IPS DF 19.7 (cell line): ENCODE results near the gene HTR6.

Experiments
- DNase-seq: peaks from one replicate; pipeline ENCODE4 v3.0.0-alpha.2; 2013; ENCODE audit warnings: low read depth, low spot score

The HTR6 gene

DNA sequence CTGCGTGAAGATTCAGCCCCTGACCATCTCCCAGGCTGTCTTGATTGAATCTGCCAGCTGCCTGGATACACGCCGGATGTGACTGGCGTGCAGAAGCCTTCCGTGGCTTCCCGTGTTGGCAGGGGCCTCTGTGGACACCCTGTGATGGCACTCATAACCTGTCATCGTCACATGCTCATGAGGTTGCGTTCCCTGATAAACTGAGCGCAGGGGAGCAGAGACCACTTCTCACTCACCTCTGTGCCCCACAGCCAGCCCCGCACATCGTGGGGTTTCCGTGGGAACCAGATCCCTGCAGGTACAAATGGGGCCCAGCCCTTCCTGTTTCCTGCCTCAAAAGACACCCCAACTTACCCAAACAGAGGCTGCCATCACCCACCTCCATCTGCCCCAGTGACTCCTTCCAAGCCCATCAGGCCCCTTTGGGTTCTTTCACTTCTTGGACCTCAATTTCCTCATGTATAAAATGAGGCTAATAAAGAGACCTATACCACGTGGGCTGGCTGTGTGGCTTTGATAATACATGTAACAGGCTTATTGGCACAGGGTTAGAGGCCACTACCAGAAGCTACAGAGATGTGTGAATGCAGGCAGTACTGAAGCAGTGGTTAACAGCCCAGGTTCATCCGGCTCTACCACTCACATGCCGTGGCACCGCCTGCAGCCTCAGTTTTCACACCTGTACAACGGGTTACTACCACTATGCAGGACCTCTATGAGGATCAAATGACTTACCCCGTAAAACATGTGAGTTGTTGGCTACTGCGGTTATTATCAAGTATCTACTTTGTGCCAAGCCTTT lies 23.6 kb downstream of the HTR6 start:
- DNase-seq, result no peak

DNA sequence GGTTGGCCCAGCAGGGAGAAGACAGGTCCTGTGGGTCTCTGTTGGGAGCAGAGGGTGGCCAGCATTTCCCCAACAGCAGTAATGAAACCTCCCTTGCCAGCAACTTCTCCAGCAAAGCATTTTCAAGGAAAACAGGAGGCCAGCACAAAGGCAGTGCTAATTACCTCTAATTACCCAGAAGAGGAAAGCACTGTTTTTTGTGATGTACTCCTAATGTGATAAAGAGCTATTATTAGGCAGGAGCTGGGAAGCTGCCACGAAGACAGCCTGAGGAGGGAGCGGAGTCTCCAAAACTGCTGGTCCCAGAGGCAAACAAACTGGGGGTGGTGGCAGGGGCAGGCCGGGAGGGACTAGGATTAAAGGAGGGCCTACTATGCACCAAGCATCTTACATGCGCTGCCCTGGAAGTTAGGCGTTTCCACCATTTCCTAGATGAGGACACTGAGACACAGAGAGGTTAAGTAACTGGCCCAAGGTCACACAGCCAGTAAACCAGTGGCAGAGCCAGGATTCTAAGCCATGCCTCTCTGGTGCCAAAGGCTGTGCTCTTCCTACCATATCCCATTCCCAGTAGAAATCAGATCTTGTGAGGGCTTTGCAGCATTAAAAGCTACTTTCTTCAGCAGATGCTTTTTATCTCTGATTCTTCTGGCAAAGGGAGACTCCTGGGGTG lies 24.5 kb downstream of the HTR6 start:
- DNase-seq, result no peak

DNA sequence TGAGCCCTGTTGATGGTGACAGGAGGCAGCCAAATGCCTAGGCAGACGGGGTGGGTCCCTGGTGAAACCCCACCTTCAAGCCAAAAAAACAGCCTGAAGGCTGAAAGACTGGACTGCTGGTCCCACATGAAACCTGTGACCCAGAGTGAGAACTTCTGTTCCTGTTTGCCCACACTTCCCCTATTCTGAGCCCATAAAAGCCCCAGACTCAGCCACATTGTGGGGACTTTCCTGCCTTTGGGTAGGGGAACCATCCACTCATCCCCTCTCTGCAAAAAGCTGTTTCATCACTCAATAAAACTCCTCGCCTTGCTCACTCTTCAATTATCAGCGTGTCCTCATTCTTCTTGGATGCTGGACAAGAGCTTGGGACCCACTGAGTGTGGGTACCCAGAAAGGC lies 25.2 kb downstream of the HTR6 start:
- DNase-seq, result no peak

DNA sequence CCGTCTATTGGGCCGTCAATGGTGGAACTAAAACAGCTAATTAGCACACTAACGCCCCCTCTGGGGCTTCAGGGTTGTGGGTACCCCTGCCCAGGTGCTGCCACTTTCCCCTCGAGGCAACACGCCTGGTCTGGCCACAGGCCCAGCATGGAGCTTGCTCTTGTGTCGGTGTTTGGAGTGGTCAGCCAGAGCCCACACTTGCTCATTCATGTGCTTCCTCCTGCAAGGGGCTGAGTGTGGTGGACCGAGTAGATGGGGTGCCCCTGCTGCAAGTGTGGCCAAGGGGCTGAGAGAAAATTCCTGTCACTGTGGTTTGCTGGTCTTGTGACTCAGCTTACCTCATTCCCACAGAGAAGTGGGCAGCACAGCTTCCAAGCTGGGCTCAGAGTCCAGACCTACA lies 25.7 kb downstream of the HTR6 start:
- DNase-seq, result no peak

DNA sequence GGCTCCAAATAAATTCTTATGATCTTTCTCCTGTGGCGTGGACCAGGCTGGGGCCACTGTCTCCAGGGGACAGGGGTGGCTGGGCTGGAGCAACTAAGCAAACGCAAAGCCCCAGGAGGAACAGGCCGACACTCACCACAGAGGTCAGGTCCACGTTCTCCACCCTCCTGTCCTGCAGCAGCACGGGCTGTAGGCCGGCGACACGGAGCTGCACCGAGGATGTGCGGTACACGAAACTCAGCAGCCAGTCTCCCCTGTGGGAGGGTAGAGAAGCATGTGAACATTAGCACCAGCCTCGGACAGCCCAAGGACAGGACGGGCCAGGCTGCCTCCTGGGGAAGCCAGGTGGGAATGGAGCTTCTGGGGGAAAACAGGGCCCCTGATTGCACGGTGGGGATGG lies 29.6 kb downstream of the HTR6 start:
- no peak for DNase-seq

DNA sequence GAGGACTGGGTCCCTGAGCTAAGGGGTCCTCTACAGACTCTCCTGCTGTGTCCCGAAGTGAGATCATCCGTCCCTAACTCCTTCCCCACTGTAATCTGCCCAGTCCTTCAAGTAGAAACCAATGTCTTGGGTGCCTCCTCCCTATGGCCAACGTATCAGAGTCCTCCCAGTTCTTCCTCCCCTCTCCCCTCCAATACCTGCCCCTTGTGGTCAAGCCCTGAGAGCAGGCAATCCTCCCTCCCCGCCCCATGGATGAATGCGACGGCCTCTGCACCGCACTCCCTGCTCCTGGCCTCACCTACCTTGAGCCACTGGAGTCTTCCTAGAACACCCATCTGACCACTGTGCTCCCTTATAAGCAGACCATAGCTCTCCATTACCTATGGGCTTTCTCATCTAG lies 31.1 kb downstream of the HTR6 start:
- no peak for DNase-seq

DNA sequence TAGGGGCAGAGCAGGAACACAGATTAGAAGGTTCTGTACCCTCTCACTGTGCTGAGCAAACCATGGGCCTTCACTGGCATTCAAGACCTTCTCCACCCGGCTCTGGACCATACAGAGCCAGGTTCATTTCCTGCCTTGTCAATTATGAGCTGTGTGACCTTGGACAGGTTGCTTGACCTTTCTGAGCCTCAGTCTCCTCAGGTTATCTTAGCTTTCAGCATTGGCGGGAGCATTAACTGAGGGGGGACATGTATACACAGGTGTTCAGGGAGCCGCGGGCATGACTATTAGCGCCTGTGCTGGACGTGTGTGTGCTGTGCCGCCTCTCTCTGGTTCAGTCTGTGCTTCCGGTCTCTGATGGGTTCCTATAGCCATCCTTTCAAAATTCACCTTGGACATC lies 32.1 kb downstream of the HTR6 start:
- no peak for DNase-seq

DNA sequence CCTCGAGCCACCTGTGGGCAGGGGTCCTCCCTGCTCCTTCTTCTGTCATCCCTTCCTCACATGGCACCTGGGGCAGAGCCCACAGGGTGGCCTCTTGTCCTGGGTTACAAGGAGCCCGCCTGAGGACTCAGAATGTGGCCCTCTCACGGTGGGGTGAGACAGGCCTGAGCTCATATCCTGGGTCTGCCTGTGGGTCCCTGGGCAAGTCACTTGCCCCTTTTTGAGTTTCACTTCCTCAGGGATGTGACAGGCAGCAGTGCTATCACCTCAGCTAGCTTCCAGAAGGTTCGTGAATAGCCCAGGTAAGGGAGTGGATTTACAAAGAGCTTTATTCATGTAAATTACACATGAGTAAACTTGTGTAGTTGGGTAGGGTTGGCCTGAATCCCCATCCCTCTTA lies 33.5 kb downstream of the HTR6 start:
- DNase-seq, result no peak

DNA sequence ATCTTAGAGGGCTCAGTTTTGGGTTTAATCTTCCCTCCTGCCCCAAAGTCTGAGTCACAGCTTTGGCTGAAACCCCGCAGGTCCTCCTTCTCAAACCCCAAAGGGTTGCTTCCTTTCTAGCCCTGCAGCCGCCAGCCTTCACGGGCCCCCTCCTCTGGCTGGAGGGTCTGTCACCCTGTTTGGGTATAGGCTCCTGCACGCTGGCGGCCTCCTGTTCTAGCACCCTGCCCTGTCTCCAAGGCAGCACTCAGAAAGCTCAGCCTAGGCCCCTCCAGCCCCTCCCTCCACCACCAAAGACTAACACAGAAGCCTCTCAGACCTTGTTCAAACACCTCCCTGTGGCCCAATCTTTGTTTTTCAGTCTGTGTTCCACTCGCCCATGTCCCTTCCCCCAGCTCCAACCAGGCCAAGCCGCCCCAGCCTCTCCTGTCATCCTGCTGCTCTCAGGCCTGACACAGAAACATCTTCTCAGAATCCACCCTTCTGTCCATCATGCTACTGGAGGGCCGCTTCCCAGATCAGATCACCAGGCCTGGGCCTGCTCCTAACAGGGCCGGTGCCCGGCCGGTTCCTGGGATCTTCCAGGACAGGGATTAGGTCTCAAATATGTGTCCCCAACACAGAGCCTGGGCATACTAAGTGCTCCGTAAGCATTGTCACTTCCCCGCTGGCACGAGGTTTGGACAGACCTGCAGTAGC lies 35.6 kb downstream of the HTR6 start:
- DNase-seq, result no peak

DNA sequence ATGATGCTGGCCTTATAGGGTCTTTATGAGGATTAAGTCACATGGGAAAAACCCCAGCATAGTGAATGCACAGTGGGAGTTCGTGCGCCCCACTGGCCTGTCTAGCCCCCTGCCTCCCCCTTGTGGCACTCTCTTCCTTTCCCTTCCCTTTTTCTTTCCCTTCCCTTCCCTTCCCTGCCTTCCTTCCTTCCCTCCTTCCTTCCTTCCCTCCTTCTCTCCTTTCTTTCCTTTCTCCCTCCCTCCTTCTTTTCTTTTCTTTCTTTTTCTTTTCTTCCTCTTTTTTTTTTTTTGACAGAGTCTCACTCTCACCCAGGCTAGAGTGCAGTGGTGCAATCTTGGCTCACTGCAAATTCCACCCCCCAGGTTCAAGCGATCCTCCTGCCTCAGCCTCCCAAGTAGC lies 38.6 kb downstream of the HTR6 start:
- DNase-seq, result no peak

DNA sequence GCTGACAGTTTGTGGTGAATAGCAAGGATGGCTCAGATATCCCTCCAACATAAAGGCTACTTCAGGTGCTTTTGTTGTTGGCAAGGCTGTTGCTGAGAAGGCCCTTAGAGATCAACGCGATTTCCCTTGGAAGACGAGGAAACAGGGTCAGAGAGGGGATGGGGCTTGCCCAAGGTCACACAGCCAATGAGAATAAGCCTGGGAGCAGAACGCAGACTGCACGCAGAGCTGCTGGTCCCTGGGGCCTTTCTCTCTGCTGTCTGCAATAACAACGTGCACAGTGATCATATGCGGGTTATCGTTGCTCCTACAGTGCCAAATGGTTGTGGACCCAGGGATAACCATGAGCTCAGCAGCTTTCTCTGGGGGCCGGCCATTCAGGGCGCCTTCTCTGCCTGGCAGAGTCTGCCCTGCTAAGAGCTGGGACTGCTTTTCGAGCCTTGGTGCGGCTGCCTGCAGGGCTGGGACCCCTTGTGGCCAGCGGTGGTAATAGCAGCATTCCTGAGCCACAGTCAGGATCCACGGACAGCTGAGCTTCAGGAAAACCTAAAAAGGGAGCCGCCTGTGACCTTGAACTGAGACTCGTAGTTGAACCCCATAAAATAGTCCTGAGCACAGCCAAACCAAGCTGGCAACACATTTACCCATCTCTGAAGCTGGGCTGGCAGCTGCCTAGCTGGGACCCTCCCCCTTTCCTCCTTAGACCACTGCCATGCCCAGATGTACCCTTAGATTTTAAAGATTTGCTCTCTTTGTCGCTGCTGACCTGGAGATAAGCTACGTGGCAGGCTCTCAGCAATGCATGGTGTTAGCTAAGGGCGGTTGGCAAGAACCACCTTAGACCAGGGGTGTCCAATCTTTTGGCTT lies 39.8 kb downstream of the HTR6 start:
- DNase-seq, result peak; percentile 40

DNA sequence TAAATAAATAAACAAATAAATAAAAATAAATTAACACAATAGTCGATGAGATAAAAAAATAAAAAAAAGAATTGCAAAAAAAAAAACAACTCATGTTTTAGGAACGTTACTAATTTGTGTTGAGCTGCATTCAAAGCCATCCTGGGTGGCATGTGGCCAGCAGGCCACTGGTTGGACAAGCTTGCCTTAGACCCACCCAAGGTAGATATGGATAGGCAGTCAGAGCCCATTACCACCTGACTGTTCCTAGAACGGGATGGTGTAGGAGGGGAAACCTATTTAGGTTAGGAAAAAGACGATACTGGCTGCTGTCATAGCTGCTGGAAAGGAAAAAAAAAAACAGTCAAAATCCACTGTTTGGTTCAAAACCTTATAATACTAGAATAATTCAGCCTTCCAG lies 40.8 kb downstream of the HTR6 start:
- no peak for DNase-seq

DNA sequence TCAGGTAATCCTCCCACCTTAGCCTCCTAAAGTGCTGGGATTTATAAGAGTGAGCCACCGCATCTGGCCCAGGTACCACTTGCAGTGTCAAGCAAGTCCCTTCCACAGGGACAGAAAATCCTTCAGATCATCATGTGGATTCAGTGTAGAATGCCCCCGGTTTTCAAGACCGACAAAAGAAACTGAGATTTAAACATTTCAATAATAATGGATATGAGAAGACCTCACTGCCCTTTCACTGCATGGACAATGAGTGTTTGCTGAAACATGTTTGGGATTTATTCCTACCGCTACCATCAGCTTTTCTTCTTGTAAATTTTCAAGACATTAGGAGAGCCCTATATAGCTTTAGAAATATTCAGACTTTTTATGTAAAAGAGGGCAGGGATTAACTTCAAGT lies 41.5 kb downstream of the HTR6 start:
- DNase-seq, result no peak

DNA sequence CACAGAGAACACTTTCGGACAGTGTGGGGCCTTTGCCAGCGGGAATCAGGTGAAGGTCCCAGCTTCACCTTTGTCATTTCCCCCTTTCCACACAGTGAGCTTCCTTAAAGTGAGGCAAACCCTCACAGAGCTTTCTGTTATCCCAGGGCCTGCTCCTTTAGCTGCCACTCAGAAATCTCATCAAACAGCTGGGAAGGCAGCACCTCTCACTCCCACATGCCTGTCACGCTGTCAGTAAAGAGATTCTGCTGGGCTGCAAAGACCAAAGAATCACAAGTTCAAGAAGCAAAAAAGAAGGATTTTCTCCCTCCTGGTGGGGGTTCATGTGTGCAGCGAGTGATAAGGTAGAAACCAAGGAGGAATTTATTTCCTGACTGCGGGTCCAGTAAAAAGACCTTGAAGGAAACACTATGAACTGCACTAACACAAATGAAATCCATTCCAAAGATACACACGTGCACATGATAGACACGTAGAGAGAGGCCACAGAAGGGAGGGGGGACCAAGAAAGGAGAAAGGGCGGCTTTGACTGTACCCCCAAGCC lies 44.0 kb downstream of the HTR6 start:
- no peak for DNase-seq

DNA sequence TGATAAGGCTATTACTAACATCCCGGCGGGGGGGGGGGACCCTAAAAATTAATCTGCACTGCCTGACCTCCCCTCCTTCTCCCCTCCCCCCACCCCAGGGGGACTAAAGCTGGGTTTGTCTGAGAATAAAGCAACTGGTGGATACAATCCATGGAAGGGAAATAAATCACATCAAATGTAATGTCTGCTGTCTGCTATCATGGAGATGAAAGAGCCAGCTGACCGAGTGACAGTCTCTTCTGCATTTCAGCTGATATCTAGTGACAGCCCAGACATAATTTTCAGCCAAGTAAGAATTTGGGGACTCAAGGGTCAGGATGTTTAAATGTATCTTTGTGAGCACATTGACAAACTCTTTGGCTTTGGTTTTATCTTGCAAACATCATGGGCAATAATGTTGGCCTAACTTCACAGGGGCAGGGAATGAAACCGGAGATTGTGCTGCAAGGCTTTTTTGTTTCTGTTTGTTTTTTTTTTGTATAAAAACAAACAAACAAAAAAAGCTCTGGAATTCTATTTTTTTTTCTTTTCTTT lies 44.7 kb downstream of the HTR6 start:
- no peak for DNase-seq

DNA sequence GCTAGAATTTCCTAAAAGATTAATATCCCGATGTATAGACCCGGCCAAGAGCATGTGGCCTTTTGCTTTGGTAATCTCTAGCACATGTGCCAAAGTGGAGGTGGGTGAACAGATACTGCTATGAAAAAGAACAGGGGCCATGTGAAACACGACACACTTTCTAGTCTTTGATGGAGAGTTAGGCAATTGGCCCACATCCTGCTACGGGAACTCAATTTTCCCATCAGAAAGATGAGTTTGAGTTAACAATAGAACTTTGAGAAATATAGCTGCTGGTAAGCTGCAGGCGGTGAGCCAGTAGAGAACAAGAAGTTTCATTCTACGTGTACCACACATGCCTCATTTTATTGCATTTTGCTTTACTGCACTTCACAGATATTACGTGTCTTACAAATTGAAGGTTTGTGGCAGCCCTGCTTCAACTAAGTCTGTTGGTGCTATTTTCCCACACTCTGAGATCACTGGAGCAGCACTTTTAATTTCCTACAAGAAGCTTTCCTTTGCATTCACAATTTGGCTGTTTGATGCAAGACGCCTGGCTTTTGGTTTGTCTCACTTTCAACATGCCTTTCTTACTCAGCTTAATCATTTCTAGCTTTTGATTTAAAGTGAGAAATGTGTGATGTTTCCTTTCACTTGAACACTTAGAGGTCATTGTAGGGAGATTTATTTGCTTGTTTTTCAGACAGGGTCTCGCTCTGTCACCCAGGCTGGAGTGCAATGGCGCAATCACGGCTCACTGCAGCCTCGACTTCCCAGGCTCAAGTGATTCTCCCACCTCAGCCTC lies 46.3 kb downstream of the HTR6 start:
- DNase-seq, result no peak

DNA sequence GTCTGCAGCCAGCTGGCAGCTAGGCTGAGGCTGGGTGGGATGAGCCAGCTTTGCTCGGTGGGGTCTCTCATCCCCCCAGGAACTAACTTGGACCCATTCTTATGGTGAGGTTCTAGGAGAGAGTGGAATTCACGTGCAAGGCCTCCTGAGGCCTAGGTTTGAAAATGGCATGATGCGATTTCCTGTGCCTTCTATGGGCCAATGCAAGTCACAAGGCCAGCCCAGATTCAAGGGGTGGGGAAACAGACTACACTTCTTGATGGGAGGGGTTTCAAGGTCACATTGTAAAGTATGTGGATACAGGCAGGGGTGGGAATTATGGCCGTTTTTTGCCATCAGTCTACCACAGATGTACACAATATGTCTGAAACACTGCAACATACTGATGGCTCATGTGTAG lies 48.3 kb downstream of the HTR6 start:
- DNase-seq, result no peak

DNA sequence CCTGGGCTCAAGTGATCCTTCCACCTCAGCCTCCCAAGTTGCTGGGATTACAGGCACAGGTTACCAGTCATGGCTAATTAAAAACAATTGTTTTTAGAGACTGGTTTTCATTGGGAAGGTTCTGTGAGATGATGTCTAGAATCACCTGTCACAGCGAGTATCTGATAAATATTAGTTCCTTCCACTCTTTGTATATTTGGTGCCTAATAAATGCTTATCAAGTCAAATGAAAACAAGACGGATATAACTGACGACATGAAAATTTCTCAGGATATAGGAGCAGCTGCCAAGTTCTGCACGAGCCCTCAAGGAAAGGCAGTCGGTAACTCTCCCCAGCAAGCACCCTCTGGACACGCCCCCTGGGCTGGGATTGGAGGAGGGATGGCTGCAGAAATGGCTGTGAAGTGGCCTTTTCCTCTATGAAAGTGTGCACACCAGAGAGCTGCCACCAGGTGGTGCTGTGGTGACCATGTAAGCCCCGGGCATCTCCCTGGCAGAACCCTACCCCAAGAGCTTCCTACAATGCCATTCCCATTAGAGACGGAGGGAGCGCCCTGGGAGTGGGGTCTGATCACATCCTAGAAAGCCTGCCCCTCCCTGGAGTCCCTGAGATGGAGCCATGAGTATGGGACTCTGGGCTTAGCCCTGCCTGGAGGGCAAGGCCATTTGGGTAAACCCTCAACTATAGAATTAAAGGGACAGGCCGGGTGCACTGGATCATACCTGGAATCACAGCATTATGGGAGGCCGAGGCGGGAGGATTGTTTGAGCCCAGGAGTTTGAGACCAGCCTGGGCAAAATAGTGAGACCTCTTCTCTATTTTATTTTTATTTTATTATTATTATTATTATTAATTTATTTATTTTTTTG lies 50.9 kb downstream of the HTR6 start:
- DNase-seq, result peak; percentile 97

DNA sequence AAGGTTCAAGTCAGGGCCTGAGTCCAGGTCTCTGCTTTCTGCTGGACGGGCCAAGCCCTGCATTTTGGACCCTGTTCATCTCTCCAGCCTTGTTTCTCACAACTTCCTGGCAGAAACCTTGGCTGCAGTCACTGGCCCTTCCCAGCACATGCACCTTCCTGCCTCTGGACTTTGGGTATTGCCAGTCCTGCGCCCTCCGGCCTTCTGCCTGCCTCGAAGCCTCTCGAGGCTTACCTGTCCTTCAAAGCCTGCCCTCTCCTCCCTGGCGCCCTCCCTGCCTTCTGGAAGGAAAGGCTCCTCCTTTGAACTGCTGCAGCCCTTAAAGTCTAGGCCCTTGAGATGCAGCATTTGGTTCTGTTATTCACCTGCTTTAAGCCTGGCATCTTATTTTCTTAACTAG lies 52.8 kb downstream of the HTR6 start:
- DNase-seq, result no peak

DNA sequence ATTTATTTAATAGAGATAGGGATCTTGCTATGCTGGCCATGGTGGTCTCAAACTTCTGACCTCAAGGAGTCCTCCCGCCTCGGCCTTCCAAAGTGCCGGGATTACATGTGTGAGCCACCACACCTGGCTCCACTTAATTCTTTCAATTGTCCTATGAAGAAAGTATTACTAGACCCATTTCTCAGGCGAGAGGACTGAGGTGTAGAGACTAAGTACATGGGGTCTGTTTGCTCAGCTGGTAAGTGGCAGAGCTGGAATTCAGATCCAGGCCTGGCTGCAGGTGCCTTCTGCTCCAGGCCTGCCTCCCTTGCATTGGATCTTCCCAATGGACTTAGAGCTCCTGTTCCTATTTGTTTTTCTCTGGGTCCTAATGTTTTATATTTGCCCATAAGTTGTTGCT lies 55.5 kb downstream of the HTR6 start:
- no peak for DNase-seq
